BJ (cell line): ENCODE data around the gene BCAS1. TPM values are rescaled to one million over a fixed set of nuclear protein-coding genes. Genes with fewer than 3 reads are reported as not detected.

Experiments
- CTCF ChIA-PET: fragments of 350-600 bp; formaldehyde crosslinking; extraction: SDS; loops from one replicate; lab custom pipeline; 2021; ENCODE audit warnings: antibody characterized with exemption, inconsistent platforms; lab: Yijun Ruan, JAX
- POLR2A ChIA-PET: fragments of 300-600 bp; sonication (Branson Sonifier 250); formaldehyde crosslinking; extraction: SDS; loops from one replicate; lab custom pipeline; 2021; ENCODE audit warnings: antibody characterized with exemption; lab: Charles Lee
- DNase-seq: peaks from one replicate; pipeline ENCODE4 v3.0.0-alpha.2; 2011; ENCODE audit warnings: low read depth
- H3K27me3 ChIP-seq: 2 replicates; pipeline ENCODE4 v1.6.0; 2011; ENCODE audit warnings: low read length; ENCODE audit not compliant: control insufficient read depth, insufficient read depth
- H3K36me3 ChIP-seq: 2 replicates; pipeline ENCODE4 v1.5.1; 2011; ENCODE audit warnings: low read length; ENCODE audit not compliant: control insufficient read depth, insufficient read depth
- H3K4me3 ChIP-seq: 2 replicates; pipeline ENCODE4 v1.5.1; 2011; ENCODE audit warnings: low read depth, mild to moderate bottlenecking, control low read depth, low read length
- CTCF ChIP-seq: IDR thresholded peaks from 2 replicates; pipeline ENCODE4 v1.5.1; 2011; ENCODE audit warnings: low read depth, mild to moderate bottlenecking, control low read depth, inconsistent platforms, low read length, moderate library complexity; ENCODE audit not compliant: insufficient read depth
- polyA plus RNA-seq: library from polyadenylated mRNA; depleted of rRNA; stranded (reverse); fragments of >200 nt; gene quantifications from 2 replicates; pipeline ENCODE4 v1.2.3, GENCODE V29; 2011

BCAS1 gene
- polyA plus RNA-seq, 1 experiment: not detected

GRCh38 chr20:54074511-54074910, 4.1 kb upstream of the BCAS1 start:
- DNase-seq: no peak
- no peaks in the 10 kb centered on the region for H3K36me3 ChIP-seq
- H3K27me3 ChIP-seq: no peaks in the 10 kb centered on the region
- CTCF ChIA-PET: interaction anchor here (0.7 to 4.3 kb wide), 2 partner anchors 12 to 29 kb away, joined by 3 to 26 read pairs; no protein-coding TSS in a partner anchor
- no peak for TF ChIP-seq CTCF
- no peak overlapping the region for H3K4me3 ChIP-seq
- POLR2A ChIA-PET: no interaction called here

DNA sequence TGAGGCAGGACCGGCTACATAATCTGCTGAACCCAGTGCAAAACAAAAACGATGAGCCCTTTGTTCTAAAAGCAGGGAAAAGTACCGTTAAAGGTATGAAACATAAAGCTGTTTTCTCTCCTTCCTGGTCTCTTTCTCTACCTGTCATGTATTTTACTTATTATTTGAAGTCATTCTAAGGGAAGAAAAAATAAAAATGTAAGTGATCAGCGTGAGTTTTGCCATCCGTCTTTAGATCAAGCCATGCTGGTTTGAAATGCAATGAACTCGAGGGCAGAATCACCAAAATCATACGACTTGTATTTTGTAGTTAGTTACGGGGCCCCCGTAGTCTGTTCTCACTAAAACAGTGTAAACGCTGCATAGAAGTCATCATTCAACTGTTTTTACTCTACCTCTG, 2.9 kb upstream of the BCAS1 start:
- no peak for DNase-seq
- TF ChIP-seq CTCF: no peak
- Histone ChIP-seq H3K27me3 (no peaks in the 10 kb centered on the region), H3K4me3 (no peak overlapping the region), H3K36me3 (no peaks in the 10 kb centered on the region)
- POLR2A ChIA-PET: no interaction called here
- CTCF ChIA-PET: interaction anchor here (4.3 kb wide), 1 partner anchor 11 kb away, joined by 26 read pairs; no protein-coding TSS in a partner anchor

- CTCF ChIA-PET: no interaction called here
Observed at GRCh38 chr20:54069501-54069971, 858 bp downstream of the BCAS1 start.

DNA sequence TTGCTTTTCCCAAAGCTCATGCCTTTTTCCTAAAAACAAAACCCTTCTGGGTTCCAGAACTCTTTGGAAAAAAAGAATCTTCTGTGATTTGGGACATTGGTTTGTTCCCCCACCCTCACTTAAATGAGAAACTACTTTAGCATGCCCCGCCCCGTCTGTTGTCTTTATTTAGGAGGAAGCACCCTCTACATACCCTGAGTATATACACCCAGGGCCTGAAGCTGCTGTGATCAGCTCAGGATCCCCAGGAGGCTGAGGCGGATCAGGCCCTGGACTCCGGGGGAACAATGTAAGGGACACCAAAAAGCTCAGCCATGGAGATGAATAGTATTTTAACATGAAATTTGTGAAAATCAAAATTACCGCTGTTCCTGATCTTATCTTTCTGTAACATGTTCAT, 1.4 kb downstream of the BCAS1 start:
- no peak overlapping the region for H3K4me3 ChIP-seq
- TF ChIP-seq CTCF: no peak
- H3K36me3 ChIP-seq: no peaks in the 10 kb centered on the region
- no peaks in the 10 kb centered on the region for H3K27me3 ChIP-seq
- ChIA-PET CTCF (no interaction called here), POLR2A (no interaction called here)
- no peak for DNase-seq

More at GRCh38 chr20:54069501-54069971, 858 bp downstream of the BCAS1 start:
- Histone ChIP-seq H3K4me3 (no peak overlapping the region), H3K36me3 (no peaks in the 10 kb centered on the region), H3K27me3 (no peaks in the 10 kb centered on the region)
- no peak for DNase-seq
- TF ChIP-seq CTCF: no peak
- POLR2A ChIA-PET: no interaction called here

DNA sequence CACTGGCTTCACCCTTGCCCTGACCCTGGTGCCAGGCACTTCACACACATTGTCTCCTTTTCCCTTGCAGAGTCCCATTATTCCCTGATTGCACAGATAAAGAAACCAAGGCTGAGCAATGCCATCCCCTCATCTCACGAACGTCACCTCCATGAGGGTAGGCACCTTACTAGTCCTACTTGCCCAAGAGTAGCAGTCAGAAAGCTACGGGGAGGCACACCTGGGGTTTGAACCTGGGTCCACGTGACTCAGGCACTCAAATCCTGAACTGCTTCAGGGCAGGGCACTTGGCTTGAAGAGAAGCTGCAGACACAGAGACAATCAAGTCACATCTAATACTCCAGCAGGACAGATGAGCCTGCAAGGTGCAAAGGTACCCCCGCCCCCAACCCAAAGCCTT, 1.9 kb downstream of the BCAS1 start:
- DNase-seq: no peak
- no peak overlapping the region for H3K4me3 ChIP-seq
- TF ChIP-seq CTCF: no peak
- CTCF ChIA-PET: no interaction called here
- H3K27me3 ChIP-seq: no peaks in the 10 kb centered on the region
- POLR2A ChIA-PET: no interaction called here
- H3K36me3 ChIP-seq: no peaks in the 10 kb centered on the region
